Fibroblast of skin of left biceps (primary cell): ENCODE data around the gene PRDM15.

ENCODE experiments used
- DNase-seq, 2 experiments: peaks; one replicate each; pipeline ENCODE4 v3.0.0-alpha.2; 2013; ENCODE audit warnings: low read depth in 2 of 2

Gene PRDM15

GRCh38 chr21:41865002-41865777 is 14.0 kb downstream of the PRDM15 start:
- no peak for DNase-seq

- DNase-seq: no peak
Observed at GRCh38 chr21:41864311-41865001, 14.7 kb downstream of the PRDM15 start.

GRCh38 chr21:41863439-41863740 is 15.8 kb downstream of the PRDM15 start:
- no peak for DNase-seq

GRCh38 chr21:41861987-41862386 is 17.2 kb downstream of the PRDM15 start:
- no peak for DNase-seq

GRCh38 chr21:41861255-41861654 is 17.9 kb downstream of the PRDM15 start:
- DNase-seq: no peak

GRCh38 chr21:41859297-41859980 is 19.7 kb downstream of the PRDM15 start:
- DNase-seq: no peak

- no peak for DNase-seq
Observed at GRCh38 chr21:41858466-41859296, 20.5 kb downstream of the PRDM15 start.

GRCh38 chr21:41857771-41858300 is 21.3 kb downstream of the PRDM15 start:
- DNase-seq: no peak

- DNase-seq: no peak
Observed at GRCh38 chr21:41856572-41856971, 22.6 kb downstream of the PRDM15 start.

- DNase-seq: no peak
Observed at GRCh38 chr21:41854426-41854995, 24.6 kb downstream of the PRDM15 start.

- no peak for DNase-seq
Observed at GRCh38 chr21:41852929-41853320, 26.2 kb downstream of the PRDM15 start.

- DNase-seq: no peak
Observed at GRCh38 chr21:41852151-41852928, 26.8 kb downstream of the PRDM15 start.

- DNase-seq: no peak
Observed at GRCh38 chr21:41851090-41851790, 27.9 kb downstream of the PRDM15 start.

- no peak for DNase-seq
Observed at GRCh38 chr21:41850085-41850484, 29.1 kb downstream of the PRDM15 start.

- DNase-seq: no peak
Observed at GRCh38 chr21:41848958-41849580, 30.1 kb downstream of the PRDM15 start.

- DNase-seq: no peak
Observed at GRCh38 chr21:41848533-41848932, 30.6 kb downstream of the PRDM15 start.

GRCh38 chr21:41847066-41847804 is 31.9 kb downstream of the PRDM15 start:
- peak in 1 of 2 experiments; percentile 13 for DNase-seq

- no peak for DNase-seq
Observed at GRCh38 chr21:41846536-41846935, 32.6 kb downstream of the PRDM15 start.

- no peak for DNase-seq
Observed at GRCh38 chr21:41846033-41846317, 33.2 kb downstream of the PRDM15 start.
